Lower leg skin (tissue), 4 donors: ENCODE measurements around the gene GIGYF2. TPM values are rescaled to one million over a fixed set of nuclear protein-coding genes. Genes with fewer than 3 reads are reported as not detected.
"Not testable (repeated sequence)": the region's sequence is repeated elsewhere in the genome, so short reads cannot be mapped to it uniquely, and the experiment has no call there.

Experiments used
- DNase-seq, 2 donors: peaks; one replicate each; pipeline ENCODE4 v3.0.0-alpha.2; 2019; ENCODE audit warnings: low spot score in 2 of 2
- H3K4me3 ChIP-seq: fragments of 200-600 bp; sonication (generic); 2 replicates; pipeline ENCODE4 v1.5.1; 2017; ENCODE audit warnings: mild to moderate bottlenecking, low read depth; ENCODE audit not compliant: poor library complexity, severe bottlenecking
- POLR2A ChIP-seq, 2 donors: fragments of 450-650 bp; IDR thresholded peaks; one replicate each; pipeline ENCODE4 v1.6.1; 2016 to 2017; ENCODE audit warnings: antibody characterized with exemption in 2 of 2, mild to moderate bottlenecking in 1 of 2, moderate library complexity in 1 of 2
- WGBS, 2 donors: methylation state at CpG; one replicate each; pipeline ENCODE4 v1.1.5; 2018; 5-methylcytosine and 5-hydroxymethylcytosine counted together
- intact Hi-C: fragments of 100-400 bp; cut with DNase I; formaldehyde crosslinking; loops from one replicate; pipeline ENCODE4 v1.15.0; 2023; ENCODE audit warnings: low total_unique reads
- total RNA-seq, 4 donors: library from RNA; depleted of rRNA; stranded (reverse); fragments of >200 nt; gene quantifications; one replicate each; pipeline ENCODE4 v1.1.0, GENCODE V29; 2016
- TF ChIP-seq, protein P1 (sequence below), 3 donors: fragments of 450-650 bp; IDR thresholded peaks; one replicate each; pipeline ENCODE4 v1.5.1; 2016; ENCODE audit warnings: antibody characterized with exemption in 3 of 3, mild to moderate bottlenecking in 3 of 3, moderate library complexity in 2 of 3

The GIGYF2 gene
- total RNA-seq, 4 donors from 2014 or later: 57.7 to 78.4 (median 72.5) TPM

DNA sequence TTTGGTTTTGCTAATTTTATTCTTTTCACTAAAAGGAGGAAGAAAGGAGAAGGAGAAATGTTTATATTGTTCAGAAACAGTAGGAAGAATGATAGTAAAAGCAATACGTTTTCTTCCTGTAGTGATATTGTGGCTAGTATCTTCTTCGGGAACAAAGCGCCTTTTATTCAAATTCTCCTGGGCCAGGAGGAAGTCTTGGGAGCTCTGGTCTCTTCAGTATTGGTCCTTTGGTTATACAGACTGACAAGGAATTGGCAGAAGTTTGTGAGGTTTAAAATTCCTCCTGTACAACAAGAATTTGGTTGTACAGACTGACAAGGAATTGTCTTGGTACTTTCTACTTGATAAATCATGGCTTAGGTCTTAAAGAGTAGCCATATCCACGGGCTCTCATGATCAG is 9.9 kb downstream of the GIGYF2 start:
- intact Hi-C loops: no loop called here
- 91% methylated on average over 4 of the region's 4 CpGs for WGBS, 2 donors
- H3K4me3 ChIP-seq: no peak overlapping the region
- no peak for DNase-seq
- TF ChIP-seq, protein P1, sequence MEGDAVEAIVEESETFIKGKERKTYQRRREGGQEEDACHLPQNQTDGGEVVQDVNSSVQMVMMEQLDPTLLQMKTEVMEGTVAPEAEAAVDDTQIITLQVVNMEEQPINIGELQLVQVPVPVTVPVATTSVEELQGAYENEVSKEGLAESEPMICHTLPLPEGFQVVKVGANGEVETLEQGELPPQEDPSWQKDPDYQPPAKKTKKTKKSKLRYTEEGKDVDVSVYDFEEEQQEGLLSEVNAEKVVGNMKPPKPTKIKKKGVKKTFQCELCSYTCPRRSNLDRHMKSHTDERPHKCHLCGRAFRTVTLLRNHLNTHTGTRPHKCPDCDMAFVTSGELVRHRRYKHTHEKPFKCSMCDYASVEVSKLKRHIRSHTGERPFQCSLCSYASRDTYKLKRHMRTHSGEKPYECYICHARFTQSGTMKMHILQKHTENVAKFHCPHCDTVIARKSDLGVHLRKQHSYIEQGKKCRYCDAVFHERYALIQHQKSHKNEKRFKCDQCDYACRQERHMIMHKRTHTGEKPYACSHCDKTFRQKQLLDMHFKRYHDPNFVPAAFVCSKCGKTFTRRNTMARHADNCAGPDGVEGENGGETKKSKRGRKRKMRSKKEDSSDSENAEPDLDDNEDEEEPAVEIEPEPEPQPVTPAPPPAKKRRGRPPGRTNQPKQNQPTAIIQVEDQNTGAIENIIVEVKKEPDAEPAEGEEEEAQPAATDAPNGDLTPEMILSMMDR (IDR thresholded peaks at IDR 0.05): no peak
- TF ChIP-seq POLR2A (IDR thresholded peaks at IDR 0.05): no peak

DNA sequence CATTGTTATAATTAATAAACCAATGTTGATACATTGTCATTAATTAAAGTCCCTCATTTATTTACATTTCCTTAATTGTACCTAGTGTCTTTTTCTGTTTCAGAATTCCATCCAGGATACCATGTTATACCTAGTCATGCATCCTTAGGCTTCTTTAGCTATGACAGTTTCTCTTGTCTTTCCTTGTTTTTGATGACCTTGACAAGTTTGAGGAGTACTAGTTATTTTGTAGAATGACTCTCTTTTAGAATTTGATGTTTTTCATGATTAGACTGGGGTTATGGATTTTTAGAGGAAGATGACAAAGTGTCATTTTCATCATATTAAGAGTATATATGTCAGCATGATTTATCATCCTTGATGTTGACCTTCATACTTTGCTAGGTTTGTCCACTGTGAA is 16.4 kb downstream of the GIGYF2 start:
- DNase-seq: no peak
- TF ChIP-seq POLR2A (IDR thresholded peaks at IDR 0.05): no peak
- TF ChIP-seq, protein P1 (IDR thresholded peaks at IDR 0.05): no peak
- no peak overlapping the region for H3K4me3 ChIP-seq
- intact Hi-C loops: no loop called here

DNA sequence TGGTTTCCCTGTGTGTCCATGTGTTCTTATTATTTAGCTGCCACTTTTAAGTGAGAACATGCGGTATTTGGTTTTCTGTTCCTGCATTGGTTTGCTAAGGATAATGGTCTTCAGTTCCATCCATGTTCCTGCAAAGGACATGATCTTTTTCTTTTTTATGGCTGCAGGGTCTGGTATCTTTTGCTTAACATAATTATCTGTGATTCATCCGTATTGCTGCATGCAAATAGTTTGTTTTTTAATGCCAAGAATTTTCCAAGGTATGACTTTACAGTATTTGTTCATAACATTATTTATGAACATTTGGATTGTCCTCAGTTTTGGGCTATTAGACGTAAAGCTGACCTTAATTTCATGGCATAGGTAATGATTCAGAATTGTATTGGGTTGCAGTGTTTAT is 17.8 kb downstream of the GIGYF2 start:
- 51 to 56% methylated on average over 3 of the region's 3 CpGs for WGBS, 2 donors

DNA sequence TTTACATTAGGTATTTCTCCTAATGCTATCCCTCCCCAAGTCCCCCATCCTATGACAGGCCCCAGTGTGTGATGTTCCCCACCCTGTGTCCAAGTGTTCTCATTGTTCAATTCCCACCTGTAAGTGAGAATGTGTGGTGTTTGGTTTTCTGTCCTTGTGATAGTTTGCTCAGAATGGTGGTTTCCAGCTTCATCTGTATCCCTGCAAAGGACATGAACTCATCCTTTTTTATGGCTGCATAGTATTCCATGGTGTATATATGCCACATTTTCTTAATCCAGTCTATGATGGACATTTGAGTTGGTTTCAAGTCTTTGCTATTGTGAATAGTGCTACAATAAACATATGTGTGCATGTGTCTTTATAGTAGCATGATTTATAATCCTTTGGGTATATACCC is 22.9 kb downstream of the GIGYF2 start:
- intact Hi-C loops, DNase-seq: not testable (repeated sequence)

More for the DNA sequence above, 17.8 kb downstream of the GIGYF2 start:
- intact Hi-C loops: no loop called here
- no peak for DNase-seq
- TF ChIP-seq POLR2A (IDR thresholded peaks at IDR 0.05): no peak
- TF ChIP-seq, protein P1 (IDR thresholded peaks at IDR 0.05): no peak
- no peak overlapping the region for H3K4me3 ChIP-seq

GRCh38 chr2:232721261-232721660 is 24.1 kb downstream of the GIGYF2 start:
- 74 to 94% methylated on average over 2 of the region's 2 CpGs for WGBS, 2 donors
- H3K4me3 ChIP-seq: no peak overlapping the region
- TF ChIP-seq, protein P1 (IDR thresholded peaks at IDR 0.05): no peak
- no peak for TF ChIP-seq POLR2A (IDR thresholded peaks at IDR 0.05)
- DNase-seq: no peak
- intact Hi-C loops: no loop called here

More for the DNA sequence above, 22.9 kb downstream of the GIGYF2 start:
- H3K4me3 ChIP-seq: not testable (repeated sequence)

GRCh38 chr2:232721882-232722281 is 24.8 kb downstream of the GIGYF2 start:
- DNase-seq: no peak
- intact Hi-C loops: no loop called here
- WGBS, 2 donors: 89 to 95% methylated on average over 2 of the region's 2 CpGs
- no peak for TF ChIP-seq POLR2A (IDR thresholded peaks at IDR 0.05)
- TF ChIP-seq, protein P1 (IDR thresholded peaks at IDR 0.05): no peak
- no peak overlapping the region for H3K4me3 ChIP-seq
